BE2C (cell line): Measurements from ENCODE around the gene PIP4K2A.
"Not testable (repeated sequence)": the region's sequence is repeated elsewhere in the genome, so short reads cannot be mapped to it uniquely, and the experiment has no call there.

Experiments used
- DNase-seq: peaks from one replicate; pipeline ENCODE4 v3.0.0-alpha.2; 2020
- H3K27me3 ChIP-seq: fragments of 250-450 bp; sonication (Bioruptor Pico); 2 replicates; pipeline ENCODE4 v1.5.1; 2020; ENCODE audit warnings: mild to moderate bottlenecking
- H3K36me3 ChIP-seq: fragments of 250-450 bp; sonication (Bioruptor Pico); 2 replicates; pipeline ENCODE4 v1.5.1; 2020; ENCODE audit warnings: mild to moderate bottlenecking
- H3K4me1 ChIP-seq: fragments of 250-450 bp; sonication (Bioruptor Pico); 2 replicates; pipeline ENCODE4 v1.5.1; 2020
- H3K4me3 ChIP-seq: 2 replicates; pipeline ENCODE4 v1.5.1; 2011; ENCODE audit warnings: low read depth, low read length
- H3K9me3 ChIP-seq: fragments of 250-450 bp; sonication (Bioruptor Pico); 2 replicates; pipeline ENCODE4 v1.5.1; 2020
- CTCF ChIP-seq: IDR thresholded peaks from 2 replicates; pipeline ENCODE4 v1.5.1; 2012; ENCODE audit warnings: mild to moderate bottlenecking, low read depth, low read length

The PIP4K2A gene

GRCh38 chr10:22527520-22527919, 186.9 kb downstream of the PIP4K2A start:
- no peak for DNase-seq
- no peak for TF ChIP-seq CTCF
- no peaks in the 10 kb centered on the region for H3K9me3 ChIP-seq

GRCh38 chr10:22524333-22524732, 190.0 kb downstream of the PIP4K2A start:
- H3K27me3 ChIP-seq, DNase-seq, H3K36me3 ChIP-seq, H3K9me3 ChIP-seq, H3K4me3 ChIP-seq, H3K4me1 ChIP-seq: not testable (repeated sequence)

More at GRCh38 chr10:22527520-22527919, 186.9 kb downstream of the PIP4K2A start:
- H3K36me3 ChIP-seq = no peaks in the 10 kb centered on the region
- H3K4me1 ChIP-seq = peaks cover 6% of the 10 kb centered on the region; the same call in 1 of the 2 replicates
- H3K27me3 ChIP-seq = no peaks in the 10 kb centered on the region
- H3K4me3 ChIP-seq = no peak overlapping the region

- H3K4me1 ChIP-seq, H3K9me3 ChIP-seq, DNase-seq, H3K27me3 ChIP-seq, H3K36me3 ChIP-seq, H3K4me3 ChIP-seq: not testable (repeated sequence)
These were observed 193.7 kb downstream of the PIP4K2A start for GRCh38 chr10:22520645-22521044.

- no peak for DNase-seq
- TF ChIP-seq CTCF = no peak
- no peaks in the 10 kb centered on the region for H3K9me3 ChIP-seq
- no peaks in the 10 kb centered on the region for H3K4me1 ChIP-seq
- H3K27me3 ChIP-seq = no peaks in the 10 kb centered on the region
- H3K4me3 ChIP-seq = no peak overlapping the region
- no peaks in the 10 kb centered on the region for H3K36me3 ChIP-seq
These were observed 196.1 kb downstream of the PIP4K2A start for GRCh38 chr10:22518167-22518724.

- no peaks in the 10 kb centered on the region for H3K36me3 ChIP-seq
- no peaks in the 10 kb centered on the region for H3K9me3 ChIP-seq
- no peak for DNase-seq
- no peaks in the 10 kb centered on the region for H3K4me1 ChIP-seq
- TF ChIP-seq CTCF = no peak
- H3K27me3 ChIP-seq = no peaks in the 10 kb centered on the region
- no peak overlapping the region for H3K4me3 ChIP-seq
These were observed 199.4 kb downstream of the PIP4K2A start for GRCh38 chr10:22515009-22515408.

GRCh38 chr10:22514414-22514758, 200.0 kb downstream of the PIP4K2A start:
- not testable (repeated sequence) for H3K27me3 ChIP-seq, DNase-seq, H3K4me1 ChIP-seq, H3K36me3 ChIP-seq, H3K4me3 ChIP-seq, H3K9me3 ChIP-seq

- H3K36me3 ChIP-seq, DNase-seq, H3K4me3 ChIP-seq, H3K9me3 ChIP-seq, H3K27me3 ChIP-seq, H3K4me1 ChIP-seq: not testable (repeated sequence)
These were observed 200.6 kb downstream of the PIP4K2A start for GRCh38 chr10:22513483-22514413.

GRCh38 chr10:22512015-22512414, 202.4 kb downstream of the PIP4K2A start:
- H3K27me3 ChIP-seq, H3K4me3 ChIP-seq, H3K36me3 ChIP-seq, H3K9me3 ChIP-seq, DNase-seq, H3K4me1 ChIP-seq: not testable (repeated sequence)

GRCh38 chr10:22508214-22508613, 206.2 kb downstream of the PIP4K2A start:
- not testable (repeated sequence) for H3K27me3 ChIP-seq, H3K36me3 ChIP-seq, H3K9me3 ChIP-seq, H3K4me1 ChIP-seq, H3K4me3 ChIP-seq, DNase-seq
